ENCODE results near the gene KCNE1. TPM values are rescaled to one million over a fixed set of nuclear protein-coding genes. Genes with fewer than 3 reads are reported as not detected.

Gene KCNE1
- total and polyA plus RNA-seq, 2 of the 13 experiments (the other 11 are each of a cell fraction or from before 2014, with no cell fraction given) = 0.35 TPM; not detected in 1

GRCh38 chr21:34534522-34534921 lies 22.5 kb upstream of the KCNE1 start:
- H3K9ac ChIP-seq (ENCODE audit: insufficient read depth, low read depth, low read length) = no peak overlapping the region
- POLR2A ChIA-PET = no interaction called here
- H3K4me2 ChIP-seq (ENCODE audit: low read depth, low read length) = no peak overlapping the region
- FAIRE-seq (no peak), ATAC-seq (peak; percentile 37; the same call in 1 of the 3 replicates), DNase-seq (ENCODE audit: low spot score) (peak; percentile 28)
- no TSS peak for BruUV-seq (replicated peaks)
- no peak overlapping the region for H3K4me3 ChIP-seq (replicated peaks in 1 of 3; ENCODE audit: insufficient read depth in 1 of 3, low read depth in 2 of 3, low read length in 3 of 3)
- no peaks in the 10 kb centered on the region for H3K9me3 ChIP-seq (ENCODE audit: low read length)
- peak; percentile 31; the same call in 1 of the 2 replicates for TF ChIP-seq ZBTB34 (CRISPR knock-in tag; IDR thresholded peaks at IDR 0.05)
- no peak for TF ChIP-seq HBP1 (CRISPR knock-in tag; IDR thresholded peaks at IDR 0.05; ENCODE audit: low read depth)
- no peaks in the 10 kb centered on the region for H3K79me2 ChIP-seq (ENCODE audit: insufficient read depth, low read length)
- 0% methylated on average over 1 of the region's 4 CpGs for WGBS (ENCODE audit: low lambda C conversion rate)
- no peaks in the 10 kb centered on the region for H4K20me1 ChIP-seq (ENCODE audit: insufficient read depth, low read length)
- in situ Hi-C loops (cut with HindIII; ENCODE audit: extremely low pct_ligation_motif_present, low pct_unique_long_range_greater_than_20kb) (no loop called here), intact Hi-C loops (cut with micrococcal nuclease; ENCODE audit: unreplicated experiment) (no loop called here)
- H3K4me1 ChIP-seq (ENCODE audit: insufficient read depth, low read length) = peaks cover 22% of the 10 kb centered on the region
- no peaks in the 10 kb centered on the region for H3K27me3 ChIP-seq (ENCODE audit: control insufficient read depth in 1 of 2, insufficient read depth in 2 of 2, low read length in 2 of 2)
- CTCF ChIA-PET (ENCODE audit: low intra/inter-chr PET ratio, low total read pairs) = no interaction called here
- no peak overlapping the region for H2AFZ ChIP-seq (ENCODE audit: low read length)
- no peak overlapping the region for H3K27ac ChIP-seq (ENCODE audit: extremely low read length, insufficient read depth, low read length)
- H3K36me3 ChIP-seq (replicated peaks in 1 of 2; ENCODE audit: control insufficient read depth in 1 of 2, insufficient read depth in 2 of 2, low read length in 2 of 2) = no peaks in the 10 kb centered on the region

GRCh38 chr21:34533938-34534337 lies 21.9 kb upstream of the KCNE1 start:
- intact Hi-C loops (cut with micrococcal nuclease; ENCODE audit: unreplicated experiment) = no loop called here
- WGBS (ENCODE audit: low lambda C conversion rate) = 62% methylated on average over 3 of the region's 3 CpGs
- no peak for TF ChIP-seq ZNF839 (CRISPR knock-in tag; IDR thresholded peaks at IDR 0.05; ENCODE audit: borderline replicate concordance)
- no peak for TF ChIP-seq ZNF547 (CRISPR knock-in tag; IDR thresholded peaks at IDR 0.05)
- TF ChIP-seq SSRP1 (CRISPR knock-in tag; IDR thresholded peaks at IDR 0.05) = no peak
- no peak for TF ChIP-seq ARID2 (CRISPR knock-in tag; IDR thresholded peaks at IDR 0.05; ENCODE audit: borderline replicate concordance)
- TF ChIP-seq PRDM10 (CRISPR knock-in tag; IDR thresholded peaks at IDR 0.05; ENCODE audit: low read depth) = no peak
- no peak for TF ChIP-seq PHB2 (IDR thresholded peaks at IDR 0.05; ENCODE audit: partially characterized antibody)
- TF ChIP-seq ZNF276 (CRISPR knock-in tag; IDR thresholded peaks at IDR 0.05; ENCODE audit: low read depth) = no peak
- no peak for TF ChIP-seq ISL2 (CRISPR knock-in tag; IDR thresholded peaks at IDR 0.05)
- TF ChIP-seq ZNF121 (CRISPR knock-in tag; IDR thresholded peaks at IDR 0.05) = no peak

More at GRCh38 chr21:34533938-34534337, 21.9 kb upstream of the KCNE1 start:
- H3K4me2 ChIP-seq (ENCODE audit: low read depth, low read length) = no peak overlapping the region
- peaks cover 22% of the 10 kb centered on the region for H3K4me1 ChIP-seq (ENCODE audit: insufficient read depth, low read length)
- no peak overlapping the region for H3K9ac ChIP-seq (ENCODE audit: insufficient read depth, low read depth, low read length)
- no peak overlapping the region for H2AFZ ChIP-seq (ENCODE audit: low read length)
- H3K27ac ChIP-seq (ENCODE audit: extremely low read length, insufficient read depth, low read length) = no peak overlapping the region
- no peaks in the 10 kb centered on the region for H3K36me3 ChIP-seq (replicated peaks in 1 of 2; ENCODE audit: control insufficient read depth in 1 of 2, insufficient read depth in 2 of 2, low read length in 2 of 2)
- BruUV-seq (replicated peaks) = no TSS peak
- FAIRE-seq (no peak), DNase-seq (ENCODE audit: low spot score) (no peak), ATAC-seq (no peak)
- H4K20me1 ChIP-seq (ENCODE audit: insufficient read depth, low read length) = no peaks in the 10 kb centered on the region
- in situ Hi-C loops (cut with HindIII; ENCODE audit: extremely low pct_ligation_motif_present, low pct_unique_long_range_greater_than_20kb) = no loop called here
- H3K27me3 ChIP-seq (ENCODE audit: control insufficient read depth in 1 of 2, insufficient read depth in 2 of 2, low read length in 2 of 2) = no peaks in the 10 kb centered on the region
- H3K9me3 ChIP-seq (ENCODE audit: low read length) = no peaks in the 10 kb centered on the region
- ChIA-PET CTCF (ENCODE audit: low intra/inter-chr PET ratio, low total read pairs) (no interaction called here), POLR2A (no interaction called here)
- H3K79me2 ChIP-seq (ENCODE audit: insufficient read depth, low read length) = no peaks in the 10 kb centered on the region
- no peak overlapping the region for H3K4me3 ChIP-seq (replicated peaks in 1 of 3; ENCODE audit: insufficient read depth in 1 of 3, low read depth in 2 of 3, low read length in 3 of 3)
